ENCODE measurements around the gene TMEM131.
"Not testable (repeated sequence)": the region's sequence is repeated elsewhere in the genome, so short reads cannot be mapped to it uniquely, and the experiment has no call there.

The TMEM131 gene

GRCh38 chr2:97950329-97951154 is 45.2 kb downstream of the TMEM131 start:
- DNase-seq = no peak

- DNase-seq = peak; percentile 75 to 82
Observed at GRCh38 chr2:97948926-97949325, 46.8 kb downstream of the TMEM131 start.

GRCh38 chr2:97945791-97946190 is 50.0 kb downstream of the TMEM131 start:
- DNase-seq = no peak

GRCh38 chr2:97936881-97937280 is 58.9 kb downstream of the TMEM131 start:
- no peak for DNase-seq

- no peak for DNase-seq
Observed at GRCh38 chr2:97936199-97936598, 59.5 kb downstream of the TMEM131 start.

- no peak for DNase-seq
Observed at GRCh38 chr2:97935719-97936161, 60.0 kb downstream of the TMEM131 start.

- DNase-seq = peak in 1 of 2 donors; percentile 11
Observed at GRCh38 chr2:97932975-97933662, 62.6 kb downstream of the TMEM131 start.

GRCh38 chr2:97931858-97932225 is 63.9 kb downstream of the TMEM131 start:
- DNase-seq = no peak

GRCh38 chr2:97931118-97931857 is 64.5 kb downstream of the TMEM131 start:
- DNase-seq = peak; percentile 58 to 82

- no peak for DNase-seq
Observed at GRCh38 chr2:97928591-97928990, 67.2 kb downstream of the TMEM131 start.

- peak in 1 of 2 donors; percentile 41 for DNase-seq
Observed at GRCh38 chr2:97926946-97927345, 68.8 kb downstream of the TMEM131 start.

GRCh38 chr2:97924194-97924593 is 71.6 kb downstream of the TMEM131 start:
- DNase-seq = no peak

- no peak for DNase-seq
Observed at GRCh38 chr2:97919858-97920257, 75.9 kb downstream of the TMEM131 start.

- no peak for DNase-seq
Observed at GRCh38 chr2:97918818-97919217, 76.9 kb downstream of the TMEM131 start.

- DNase-seq = not testable (repeated sequence)
Observed at GRCh38 chr2:97917668-97918067, 78.1 kb downstream of the TMEM131 start.

- DNase-seq = no peak
Observed at GRCh38 chr2:97914691-97915213, 81.0 kb downstream of the TMEM131 start.

- no peak for DNase-seq
Observed at GRCh38 chr2:97913846-97914245, 81.9 kb downstream of the TMEM131 start.

- no peak for DNase-seq
Observed at GRCh38 chr2:97911922-97912575, 83.7 kb downstream of the TMEM131 start.

GRCh38 chr2:97911206-97911921 is 84.4 kb downstream of the TMEM131 start:
- peak; percentile 69 to 93 for DNase-seq

- no peak for DNase-seq
Observed at GRCh38 chr2:97910403-97911205, 85.1 kb downstream of the TMEM131 start.

- DNase-seq = no peak
Observed at GRCh38 chr2:97908208-97908676, 87.5 kb downstream of the TMEM131 start.

All from inflammatory macrophage (primary cell).